Neural cell (in vitro differentiated cells): ENCODE results near the gene ADD1.

Experiments
- EP300 ChIP-seq: fragments of 450-650 bp; conservative IDR thresholded peaks from 2 replicates; pipeline ENCODE4 v1.6.1; 2014; ENCODE audit warnings: antibody characterized with exemption, mild to moderate bottlenecking, moderate library complexity; ENCODE audit not compliant: poor library complexity, severe bottlenecking
- MXI1 ChIP-seq: fragments of 450-650 bp; conservative IDR thresholded peaks from 2 replicates; pipeline ENCODE4 v1.6.1; 2014; ENCODE audit warnings: antibody characterized with exemption, mild to moderate bottlenecking; ENCODE audit not compliant: poor library complexity, severe bottlenecking
- POLR2AphosphoS5 ChIP-seq: IDR thresholded peaks from 2 replicates; pipeline ENCODE4 v1.6.1; 2012
- RAD21 ChIP-seq: fragments of 450-650 bp; conservative IDR thresholded peaks from 2 replicates; pipeline ENCODE4 v1.6.1; 2014; ENCODE audit warnings: antibody characterized with exemption, mild to moderate bottlenecking, moderate library complexity
- SMC3 ChIP-seq: fragments of 450-650 bp; conservative IDR thresholded peaks from 2 replicates; pipeline ENCODE4 v1.6.1; 2014; ENCODE audit warnings: antibody characterized with exemption, mild to moderate bottlenecking, moderate library complexity; ENCODE audit not compliant: poor library complexity
- TAF1 ChIP-seq: IDR thresholded peaks from 2 replicates; pipeline ENCODE4 v1.6.1; 2012; ENCODE audit warnings: low read depth
- TF ChIP-seq, protein P1 (sequence below): fragments of 450-650 bp; IDR thresholded peaks from 2 replicates; pipeline ENCODE4 v1.5.1; 2014; ENCODE audit warnings: antibody characterized with exemption, mild to moderate bottlenecking, moderate library complexity; ENCODE audit not compliant: poor library complexity, severe bottlenecking
- TF ChIP-seq, protein P2 (sequence below): IDR thresholded peaks from 2 replicates; pipeline ENCODE4 v1.6.1; 2012; ENCODE audit warnings: borderline replicate concordance

DNA sequence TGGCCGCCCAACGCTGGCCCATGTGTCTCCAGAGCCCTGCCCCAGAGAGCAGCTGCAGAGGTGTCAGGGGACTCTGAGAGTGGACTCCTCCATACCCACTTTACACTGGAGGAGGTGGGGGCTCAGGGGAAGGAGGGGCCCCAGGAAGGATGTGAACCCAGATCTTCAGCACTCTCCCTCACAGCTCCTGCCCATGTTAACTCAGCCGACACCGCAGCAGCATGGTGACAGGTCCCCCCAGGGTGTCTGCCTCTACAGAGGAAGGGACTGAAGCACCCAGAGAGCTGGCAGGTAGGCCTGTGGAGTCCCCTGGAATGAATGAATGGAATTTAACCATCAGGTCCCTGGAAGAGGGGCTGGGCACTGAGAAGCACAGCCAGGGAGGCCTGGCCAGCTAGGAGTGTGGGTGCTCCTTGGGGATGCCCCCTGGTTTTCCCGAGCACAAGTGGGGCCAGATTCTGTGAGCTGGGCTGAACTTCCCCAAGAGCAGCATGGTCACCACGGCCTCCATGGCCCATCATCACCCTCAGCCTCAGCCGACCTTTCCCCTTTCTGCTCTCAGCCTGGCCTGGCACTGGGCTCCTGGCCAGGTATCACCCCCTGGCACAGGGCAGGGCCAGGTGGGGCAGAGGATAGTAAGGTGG lies 28.9 kb upstream of the ADD1 start:
- TF ChIP-seq, protein P1, sequence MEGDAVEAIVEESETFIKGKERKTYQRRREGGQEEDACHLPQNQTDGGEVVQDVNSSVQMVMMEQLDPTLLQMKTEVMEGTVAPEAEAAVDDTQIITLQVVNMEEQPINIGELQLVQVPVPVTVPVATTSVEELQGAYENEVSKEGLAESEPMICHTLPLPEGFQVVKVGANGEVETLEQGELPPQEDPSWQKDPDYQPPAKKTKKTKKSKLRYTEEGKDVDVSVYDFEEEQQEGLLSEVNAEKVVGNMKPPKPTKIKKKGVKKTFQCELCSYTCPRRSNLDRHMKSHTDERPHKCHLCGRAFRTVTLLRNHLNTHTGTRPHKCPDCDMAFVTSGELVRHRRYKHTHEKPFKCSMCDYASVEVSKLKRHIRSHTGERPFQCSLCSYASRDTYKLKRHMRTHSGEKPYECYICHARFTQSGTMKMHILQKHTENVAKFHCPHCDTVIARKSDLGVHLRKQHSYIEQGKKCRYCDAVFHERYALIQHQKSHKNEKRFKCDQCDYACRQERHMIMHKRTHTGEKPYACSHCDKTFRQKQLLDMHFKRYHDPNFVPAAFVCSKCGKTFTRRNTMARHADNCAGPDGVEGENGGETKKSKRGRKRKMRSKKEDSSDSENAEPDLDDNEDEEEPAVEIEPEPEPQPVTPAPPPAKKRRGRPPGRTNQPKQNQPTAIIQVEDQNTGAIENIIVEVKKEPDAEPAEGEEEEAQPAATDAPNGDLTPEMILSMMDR, result no peak
- no peak for TF ChIP-seq POLR2AphosphoS5
- no peak for TF ChIP-seq TAF1
- no peak for TF ChIP-seq EP300
- TF ChIP-seq RAD21, result no peak
- TF ChIP-seq, protein P2, sequence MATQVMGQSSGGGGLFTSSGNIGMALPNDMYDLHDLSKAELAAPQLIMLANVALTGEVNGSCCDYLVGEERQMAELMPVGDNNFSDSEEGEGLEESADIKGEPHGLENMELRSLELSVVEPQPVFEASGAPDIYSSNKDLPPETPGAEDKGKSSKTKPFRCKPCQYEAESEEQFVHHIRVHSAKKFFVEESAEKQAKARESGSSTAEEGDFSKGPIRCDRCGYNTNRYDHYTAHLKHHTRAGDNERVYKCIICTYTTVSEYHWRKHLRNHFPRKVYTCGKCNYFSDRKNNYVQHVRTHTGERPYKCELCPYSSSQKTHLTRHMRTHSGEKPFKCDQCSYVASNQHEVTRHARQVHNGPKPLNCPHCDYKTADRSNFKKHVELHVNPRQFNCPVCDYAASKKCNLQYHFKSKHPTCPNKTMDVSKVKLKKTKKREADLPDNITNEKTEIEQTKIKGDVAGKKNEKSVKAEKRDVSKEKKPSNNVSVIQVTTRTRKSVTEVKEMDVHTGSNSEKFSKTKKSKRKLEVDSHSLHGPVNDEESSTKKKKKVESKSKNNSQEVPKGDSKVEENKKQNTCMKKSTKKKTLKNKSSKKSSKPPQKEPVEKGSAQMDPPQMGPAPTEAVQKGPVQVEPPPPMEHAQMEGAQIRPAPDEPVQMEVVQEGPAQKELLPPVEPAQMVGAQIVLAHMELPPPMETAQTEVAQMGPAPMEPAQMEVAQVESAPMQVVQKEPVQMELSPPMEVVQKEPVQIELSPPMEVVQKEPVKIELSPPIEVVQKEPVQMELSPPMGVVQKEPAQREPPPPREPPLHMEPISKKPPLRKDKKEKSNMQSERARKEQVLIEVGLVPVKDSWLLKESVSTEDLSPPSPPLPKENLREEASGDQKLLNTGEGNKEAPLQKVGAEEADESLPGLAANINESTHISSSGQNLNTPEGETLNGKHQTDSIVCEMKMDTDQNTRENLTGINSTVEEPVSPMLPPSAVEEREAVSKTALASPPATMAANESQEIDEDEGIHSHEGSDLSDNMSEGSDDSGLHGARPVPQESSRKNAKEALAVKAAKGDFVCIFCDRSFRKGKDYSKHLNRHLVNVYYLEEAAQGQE, result no peak
- TF ChIP-seq SMC3, result no peak
- no peak for TF ChIP-seq MXI1
